Kidney tubule cell (primary cell): ENCODE results near the gene SLC9B1.
A peak's percentile ranks its signal among the peaks of the same experiment; 100 is the strongest.
"Not testable (repeated sequence)": the region's sequence is repeated elsewhere in the genome, so short reads cannot be mapped to it uniquely, and the experiment has no call there.

Experiments used
- DNase-seq: peaks from one replicate; pipeline ENCODE4 v3.0.0-alpha.2; 2018; ENCODE audit warnings: low spot score

Gene SLC9B1

DNA sequence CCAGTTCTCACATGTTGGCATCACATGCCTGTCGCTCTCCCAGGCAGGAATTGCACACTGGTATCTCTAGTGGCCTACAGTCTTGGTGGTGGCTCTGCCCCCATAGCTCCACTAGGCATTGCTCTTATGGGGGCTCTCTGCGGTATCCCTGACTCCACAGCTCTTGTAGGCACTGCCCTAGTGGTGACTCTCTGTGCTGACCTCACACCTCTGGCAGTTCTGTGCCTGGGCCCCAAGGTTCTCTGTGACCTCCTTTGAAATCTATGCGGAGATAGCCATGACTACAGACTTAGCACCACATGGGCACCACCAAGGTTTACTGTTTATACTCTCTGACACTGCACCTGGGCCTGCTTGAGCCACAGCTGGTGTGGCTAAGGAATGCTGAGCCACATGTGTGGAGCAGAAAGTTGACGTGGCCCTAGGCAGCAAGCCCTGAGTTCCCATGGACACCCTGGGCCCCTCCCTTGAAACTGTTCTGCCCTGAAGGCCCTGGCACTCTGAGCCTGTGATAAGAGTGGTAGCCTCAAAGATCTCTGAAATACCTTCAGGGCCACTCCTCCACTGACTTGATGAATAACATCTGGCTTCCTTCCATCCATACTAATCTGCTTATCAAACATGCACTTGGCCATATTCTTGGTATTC is 8.0 kb downstream of the SLC9B1 start:
- DNase-seq, result peak; percentile 65

DNA sequence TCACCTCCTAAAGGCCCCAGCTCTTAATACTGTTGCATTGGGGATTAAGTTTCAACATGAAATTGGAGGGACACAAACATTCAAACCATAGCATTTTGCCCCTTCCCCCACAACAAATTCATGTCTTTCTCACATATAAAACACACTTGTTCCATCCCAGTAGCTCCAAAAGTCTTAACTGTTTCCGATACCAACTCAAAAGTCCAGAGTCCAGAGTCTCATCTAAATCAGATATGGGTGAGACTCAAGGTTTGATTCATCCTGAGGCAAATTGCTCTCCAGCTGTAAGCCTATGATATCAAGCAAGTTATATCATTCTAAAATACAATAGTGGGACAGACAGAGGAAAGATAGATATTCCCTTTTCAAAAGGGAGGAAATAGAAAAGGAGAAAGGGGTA is 8.7 kb downstream of the SLC9B1 start:
- DNase-seq, result no peak

DNA sequence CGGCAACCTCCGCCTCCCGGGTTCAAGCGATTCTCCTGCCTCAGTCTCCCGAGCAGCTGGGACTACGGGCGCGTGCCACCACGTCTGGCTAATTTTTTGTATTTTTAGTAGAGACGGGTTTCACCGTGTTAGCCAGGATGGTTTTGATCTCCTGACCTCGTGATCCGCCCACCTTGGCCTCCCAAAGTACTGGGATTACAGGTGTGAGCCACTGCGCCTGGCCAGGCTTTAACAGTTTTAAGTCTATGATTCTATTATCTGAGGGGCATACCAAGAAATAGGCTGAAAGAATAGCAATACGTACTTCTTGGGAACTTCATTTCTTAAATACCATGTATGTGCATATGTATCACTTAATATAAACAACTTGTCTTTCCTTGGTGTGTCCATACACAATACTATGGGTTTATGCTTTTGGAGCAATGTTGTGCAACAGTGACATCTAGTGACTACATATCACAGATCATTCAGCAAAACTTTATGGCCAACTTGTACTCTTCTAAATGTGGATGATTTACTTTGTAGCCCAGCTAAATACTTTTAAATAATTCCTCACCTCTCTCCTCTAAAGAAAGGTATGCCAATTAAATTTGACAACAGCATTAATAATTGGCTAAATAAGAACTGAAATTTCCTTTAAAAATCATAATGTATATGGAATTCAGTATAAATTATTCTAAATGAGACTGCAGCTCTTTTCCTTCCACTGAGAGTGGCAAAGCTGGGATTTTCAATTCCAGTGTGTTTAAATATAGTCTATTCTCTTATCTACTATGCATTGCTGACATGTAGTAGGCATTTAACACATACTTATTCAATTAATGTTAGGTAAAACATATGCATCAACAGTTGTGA is 10.4 kb downstream of the SLC9B1 start:
- peak; percentile 70 for DNase-seq

DNA sequence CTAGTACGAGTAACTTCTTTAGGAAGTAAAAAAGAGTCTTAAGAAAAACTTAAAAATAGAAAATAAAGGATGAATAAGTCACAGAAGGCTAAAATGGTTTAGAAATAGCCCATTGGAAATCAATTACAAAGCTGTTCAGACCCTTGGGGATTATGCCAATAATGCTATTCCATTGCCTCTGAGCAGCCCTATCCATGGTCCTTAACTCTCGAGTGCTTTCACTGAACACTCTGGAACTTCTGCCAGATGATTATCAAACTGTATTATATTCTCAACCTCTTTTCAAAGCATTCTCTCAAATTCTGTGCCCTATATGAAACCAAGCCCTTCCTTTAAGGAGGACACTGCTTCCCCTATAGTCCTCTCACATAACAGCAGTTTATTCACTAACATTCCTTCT is 17.0 kb downstream of the SLC9B1 start:
- DNase-seq, result no peak

DNA sequence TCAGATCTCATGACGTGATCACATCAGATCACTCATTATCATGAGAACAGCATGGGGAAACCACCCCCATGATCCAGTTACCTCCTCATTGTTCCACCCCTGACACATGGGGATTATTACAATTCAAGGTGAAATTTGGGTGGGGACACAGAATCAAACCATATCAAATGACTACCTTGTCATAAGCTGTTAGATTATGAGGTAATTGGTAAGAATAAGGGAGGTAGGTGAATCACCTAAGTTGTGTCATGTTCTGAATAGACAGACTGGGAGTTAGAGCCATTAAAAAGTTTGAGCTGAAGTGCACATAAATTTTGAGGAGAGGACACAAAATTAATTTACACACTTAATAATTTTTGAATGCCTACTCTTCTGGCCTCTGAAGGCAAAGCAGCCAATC is 24.7 kb downstream of the SLC9B1 start:
- no peak for DNase-seq

DNA sequence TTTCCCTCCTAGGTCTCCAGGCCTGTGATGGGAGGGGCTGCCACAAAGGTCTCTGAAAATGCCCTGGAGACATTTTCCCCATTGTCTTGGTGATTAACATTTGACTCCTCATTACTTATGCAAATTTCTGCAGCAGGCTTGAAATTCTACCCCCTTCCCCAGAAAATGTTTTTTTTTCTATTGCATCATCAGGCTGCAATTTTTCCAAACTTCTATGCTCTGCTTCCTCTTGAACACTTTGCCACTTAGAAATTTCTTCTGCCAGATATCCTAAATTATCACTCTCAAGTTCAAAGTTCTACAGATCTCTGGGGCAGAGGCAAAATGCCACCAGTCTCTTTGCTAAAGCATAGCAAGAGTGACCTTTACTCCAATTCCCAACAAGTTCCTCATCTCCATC is 25.5 kb downstream of the SLC9B1 start:
- DNase-seq, result not testable (repeated sequence)

DNA sequence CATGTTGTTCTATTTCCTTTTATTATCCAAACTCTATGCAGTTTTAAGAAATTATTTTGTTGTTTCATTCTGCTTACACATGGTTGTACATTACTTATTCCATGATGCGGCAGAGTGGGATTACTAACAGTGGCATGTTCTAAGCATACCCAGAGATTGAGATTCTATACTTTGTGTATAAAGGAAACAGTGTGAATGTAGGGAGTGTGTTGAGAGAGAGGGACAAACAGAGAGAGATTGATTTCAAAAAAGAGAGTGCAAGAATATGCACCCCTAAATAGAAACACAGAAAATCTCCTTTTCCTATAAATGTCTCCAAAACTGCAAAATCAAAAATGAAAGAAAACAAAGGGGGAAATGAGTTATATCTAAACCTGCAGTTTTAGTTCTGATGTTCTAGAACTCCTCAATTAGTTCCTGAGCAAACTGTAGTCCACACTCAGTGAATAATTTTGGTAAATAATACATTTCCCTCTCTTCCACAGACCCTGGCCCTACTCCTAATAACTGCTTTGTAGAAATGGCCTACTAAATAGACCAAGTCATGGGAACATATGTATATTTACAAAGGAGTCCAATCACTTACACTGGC is 31.0 kb downstream of the SLC9B1 start:
- DNase-seq, result no peak

DNA sequence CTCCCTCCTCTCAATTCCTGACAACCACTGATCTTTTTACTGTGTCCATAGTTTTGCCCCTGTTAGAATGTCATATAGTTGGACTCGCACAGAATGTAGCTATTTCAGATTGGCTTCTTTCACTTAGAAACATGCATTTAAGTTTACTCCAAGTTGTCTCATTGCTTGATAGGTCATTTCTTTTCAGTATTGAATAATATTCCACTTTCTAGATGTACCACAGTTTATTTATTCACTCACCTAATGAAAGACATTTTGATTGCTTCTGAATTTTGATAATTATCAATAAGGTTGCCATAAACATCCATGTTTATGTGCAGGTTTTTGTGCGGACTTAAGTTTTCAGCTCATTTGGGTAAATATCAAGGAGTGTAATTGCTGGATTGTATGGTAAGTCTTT is 38.5 kb downstream of the SLC9B1 start:
- DNase-seq, result no peak

DNA sequence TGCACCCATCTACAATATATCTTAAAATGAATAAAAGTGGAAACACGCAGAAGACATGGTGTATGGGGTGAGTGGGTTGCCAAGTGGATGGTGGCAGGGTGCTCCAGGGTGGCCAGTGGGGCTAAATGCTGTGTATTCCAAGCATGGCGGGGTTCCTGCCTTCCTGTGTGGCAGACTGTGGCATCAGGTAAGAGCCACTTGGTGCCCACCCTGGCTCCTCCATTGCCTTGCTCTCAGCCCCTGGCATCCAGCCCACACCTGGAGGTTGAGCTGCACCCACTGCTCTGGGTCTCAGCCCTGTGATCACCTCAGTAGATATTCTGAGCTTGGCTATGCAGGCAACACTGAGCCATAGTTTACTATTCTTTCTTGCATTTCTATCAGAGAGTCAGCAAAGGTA is 57.7 kb downstream of the SLC9B1 start:
- DNase-seq, result not testable (repeated sequence)

DNA sequence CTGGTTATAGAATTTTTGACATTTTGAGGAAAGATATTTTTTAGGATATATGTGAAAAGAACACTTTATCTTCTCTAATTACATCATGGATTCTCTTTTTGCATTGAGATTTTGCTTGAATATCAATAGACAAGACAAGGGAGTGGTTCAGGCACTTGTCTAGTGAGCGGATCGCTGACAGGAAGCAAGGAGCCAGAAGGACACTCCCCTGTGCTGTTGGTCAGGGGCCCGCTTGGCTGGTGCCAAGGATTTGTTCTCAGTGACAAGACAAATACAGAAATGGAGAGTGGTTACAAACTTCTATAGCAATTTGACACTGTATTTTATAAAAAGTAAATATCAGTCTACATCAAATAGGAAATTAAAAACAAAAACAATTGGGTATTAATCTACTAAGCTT is 60.0 kb downstream of the SLC9B1 start:
- DNase-seq, result no peak

DNA sequence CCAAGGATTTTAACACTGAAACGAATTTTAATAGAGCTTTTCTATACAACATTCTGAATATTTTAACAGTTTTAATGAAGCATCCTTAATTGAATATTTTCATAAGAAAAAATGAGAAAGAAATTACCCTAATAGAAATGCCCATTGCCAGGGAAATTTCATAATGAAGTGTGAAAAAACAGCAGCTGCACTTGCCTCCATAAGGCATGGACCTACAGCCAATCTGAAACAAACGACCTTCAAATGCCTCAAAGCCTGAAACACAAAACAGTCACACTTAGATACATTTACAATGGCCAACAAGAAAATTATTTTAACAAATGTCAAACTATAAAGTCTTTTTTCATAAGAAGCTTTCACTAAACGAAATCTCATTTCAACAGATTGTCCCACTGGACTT is 74.4 kb downstream of the SLC9B1 start:
- no peak for DNase-seq

DNA sequence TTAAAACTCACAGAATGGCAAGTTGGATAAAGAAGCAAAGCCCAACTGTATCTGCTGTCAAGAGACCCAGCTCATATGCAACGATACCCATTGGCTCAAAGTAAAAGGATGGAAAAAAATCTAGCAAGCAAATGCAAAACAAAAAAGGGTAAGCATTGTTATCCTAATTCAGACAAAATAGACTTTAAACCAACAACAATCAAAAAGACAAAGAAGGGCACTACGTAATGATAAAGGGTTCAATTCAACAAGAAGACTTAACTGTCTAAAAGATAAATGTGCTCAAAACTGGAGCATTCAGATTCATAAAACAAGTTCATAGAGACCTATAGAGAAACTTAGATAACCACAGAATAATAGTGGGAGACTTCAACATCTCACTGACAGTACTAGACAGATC is 81.4 kb downstream of the SLC9B1 start:
- DNase-seq, result not testable (repeated sequence)

DNA sequence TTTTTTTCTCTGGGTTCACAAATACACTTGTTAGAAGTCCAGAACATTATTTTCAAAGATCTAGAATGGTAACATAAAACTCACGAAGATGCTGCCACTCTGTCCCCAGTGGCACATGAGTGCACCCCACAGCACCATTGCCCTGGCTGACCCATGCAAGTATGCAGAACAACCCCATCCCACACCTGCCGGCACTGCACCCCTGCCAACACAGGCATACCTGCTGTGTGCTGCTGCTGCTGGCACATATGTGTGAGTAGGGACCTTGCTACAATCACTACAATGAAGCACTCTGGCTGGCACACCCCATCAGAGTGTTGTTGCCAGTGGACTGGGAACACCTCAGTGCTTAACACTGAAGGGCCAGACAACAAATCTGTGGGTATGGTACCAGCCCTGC is 83.8 kb downstream of the SLC9B1 start:
- DNase-seq, result no peak

DNA sequence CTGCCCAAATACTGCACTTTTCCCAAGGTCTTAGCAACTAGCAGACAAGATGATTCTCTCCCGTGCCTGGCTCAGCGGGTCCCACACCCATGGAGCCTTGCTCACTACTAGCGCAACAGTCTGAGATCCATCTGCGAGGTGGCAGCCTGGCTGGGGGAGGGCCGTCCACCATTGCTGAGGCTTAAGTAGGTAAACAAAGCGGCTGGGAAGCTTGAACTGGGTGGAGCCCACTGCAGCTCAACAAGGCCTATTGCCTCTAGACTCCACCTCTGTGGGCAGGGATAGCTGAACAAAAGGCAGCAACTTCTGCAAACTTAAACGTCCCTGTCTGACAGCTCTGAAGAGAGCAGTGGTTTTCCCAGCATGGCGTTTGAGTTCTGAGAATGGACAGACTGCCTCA is 99.8 kb downstream of the SLC9B1 start:
- DNase-seq, result not testable (repeated sequence)

DNA sequence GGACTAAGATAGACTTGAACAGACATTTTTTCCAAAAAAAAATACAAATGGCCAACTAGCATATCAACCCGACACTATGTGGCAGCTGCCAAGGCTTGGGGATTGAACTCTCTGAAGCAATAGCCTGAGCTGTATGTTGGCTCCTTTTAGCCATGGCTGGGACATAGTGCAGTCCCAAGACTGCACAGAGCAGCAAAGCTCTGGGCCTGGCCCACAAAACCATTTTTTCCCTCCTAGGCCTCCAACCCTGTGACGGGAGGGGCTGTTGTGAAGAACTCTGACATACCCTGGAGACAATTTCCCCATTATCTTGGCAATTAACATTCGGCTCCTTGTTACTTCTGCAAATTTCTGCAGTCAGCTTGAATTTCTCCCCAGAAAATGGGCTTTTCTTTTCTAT is 100.6 kb downstream of the SLC9B1 start:
- no peak for DNase-seq

DNA sequence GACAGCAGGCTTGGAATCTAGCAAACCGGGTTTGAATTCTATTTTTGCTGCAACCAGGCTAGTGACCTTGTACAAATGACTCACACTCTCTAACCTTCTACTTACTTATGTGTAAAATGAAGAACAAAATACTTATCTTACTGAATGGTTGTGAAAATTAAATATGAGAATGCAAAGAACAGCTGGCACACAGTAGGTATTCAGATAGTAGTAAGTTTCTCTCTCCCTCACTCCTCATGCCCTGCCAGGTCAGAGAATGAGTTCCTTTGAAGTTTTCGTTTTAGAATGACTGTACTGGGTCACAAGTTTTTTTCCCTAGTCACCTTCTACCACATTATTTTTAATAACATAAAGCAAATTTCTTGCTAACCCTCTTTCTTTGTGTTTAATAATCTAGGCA is 117.7 kb downstream of the SLC9B1 start:
- no peak for DNase-seq

DNA sequence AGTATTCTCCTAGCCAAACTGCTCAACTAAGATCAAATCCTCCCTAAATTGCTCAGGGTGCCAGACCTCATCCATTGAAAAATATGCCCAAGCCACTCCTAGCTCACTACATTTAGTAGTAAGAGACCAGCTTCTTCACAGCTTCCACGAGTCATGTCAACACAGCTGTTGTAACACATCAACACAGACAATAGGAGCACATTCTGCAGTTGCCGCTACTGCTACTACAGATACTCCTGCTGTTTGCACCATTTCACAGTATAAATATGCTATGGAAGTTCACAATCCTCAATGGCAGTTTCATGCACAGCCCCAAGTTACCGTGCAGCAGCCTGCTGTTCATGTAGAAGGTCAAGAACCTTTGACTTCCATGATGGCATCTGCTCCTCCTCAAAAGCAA is 121.9 kb downstream of the SLC9B1 start:
- not testable (repeated sequence) for DNase-seq

DNA sequence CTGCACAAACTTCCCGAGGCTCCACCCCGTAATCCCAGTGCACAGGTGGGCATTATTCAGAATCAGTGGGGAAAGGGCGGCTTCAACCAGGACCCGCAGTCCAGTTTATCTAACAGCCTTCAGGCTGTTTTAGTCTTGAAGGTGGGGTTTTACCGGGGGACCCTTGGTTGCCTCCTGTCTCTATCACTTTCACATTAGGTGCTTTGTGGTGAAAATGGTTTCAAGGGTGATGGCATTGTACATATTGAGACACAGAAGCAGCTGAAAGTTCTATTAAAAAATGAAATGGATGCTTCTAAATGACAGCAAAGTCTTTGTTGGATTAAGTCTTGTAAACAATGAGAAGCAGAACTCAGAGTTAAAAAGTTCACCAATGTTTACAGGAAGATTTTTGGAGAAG is 123.0 kb downstream of the SLC9B1 start:
- not testable (repeated sequence) for DNase-seq

DNA sequence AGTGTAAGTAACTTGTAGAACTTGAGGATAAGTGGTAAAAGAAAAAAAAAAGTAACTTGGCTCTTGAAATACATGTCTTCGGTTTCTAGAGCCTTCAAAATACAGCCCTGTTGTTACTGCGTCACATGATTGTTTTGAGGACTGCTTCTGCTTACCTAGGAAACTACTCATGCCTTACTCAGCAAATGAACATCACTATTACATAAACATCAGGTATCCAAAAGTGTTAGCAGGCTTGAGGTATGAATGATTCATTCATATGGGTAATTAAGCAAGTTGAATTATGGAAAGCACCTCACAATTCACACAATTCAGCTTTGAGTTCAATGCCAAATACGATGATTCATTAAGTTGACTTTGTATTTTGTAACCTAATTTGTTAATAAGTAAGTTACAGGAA is 129.6 kb downstream of the SLC9B1 start:
- peak; percentile 82 for DNase-seq

DNA sequence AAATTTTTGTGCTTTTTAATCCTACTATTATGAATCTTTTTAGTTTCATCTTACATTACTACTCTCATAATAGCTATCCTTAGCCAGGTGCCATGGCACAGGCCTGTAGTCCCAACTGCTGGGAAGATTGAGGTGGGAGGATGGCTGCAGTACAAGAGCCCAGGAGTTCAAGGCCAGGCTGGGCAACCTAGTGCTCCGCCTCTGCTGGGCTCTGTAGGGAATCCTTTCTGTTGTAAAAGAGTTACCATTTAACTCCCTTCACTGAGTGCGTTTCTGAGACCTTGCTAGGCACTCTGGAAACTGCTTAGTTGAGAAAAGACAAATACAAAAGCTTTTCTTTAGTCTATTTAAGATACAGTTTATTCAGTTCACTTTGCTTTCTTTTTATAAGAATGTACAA is 130.9 kb downstream of the SLC9B1 start:
- DNase-seq, result not testable (repeated sequence)

DNA sequence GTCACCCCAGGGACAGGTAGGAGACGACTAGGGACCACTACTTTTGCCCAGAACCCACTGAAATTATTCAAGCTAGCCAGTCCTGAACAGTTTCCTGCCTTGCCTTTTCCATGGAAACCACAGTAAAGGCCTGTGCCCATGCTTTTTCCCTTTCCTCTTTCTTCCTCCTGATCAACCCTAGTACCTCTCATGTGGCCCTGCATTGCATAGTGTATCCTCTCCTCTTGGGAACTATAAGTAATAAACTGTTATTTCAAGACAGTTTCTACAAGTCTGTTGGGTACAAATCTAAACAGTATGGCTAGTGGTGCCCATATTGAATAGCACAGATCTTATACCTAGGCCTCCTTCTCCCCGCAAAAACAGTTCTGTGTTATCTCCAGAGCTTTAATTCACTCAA is 136.2 kb downstream of the SLC9B1 start:
- DNase-seq, result no peak

DNA sequence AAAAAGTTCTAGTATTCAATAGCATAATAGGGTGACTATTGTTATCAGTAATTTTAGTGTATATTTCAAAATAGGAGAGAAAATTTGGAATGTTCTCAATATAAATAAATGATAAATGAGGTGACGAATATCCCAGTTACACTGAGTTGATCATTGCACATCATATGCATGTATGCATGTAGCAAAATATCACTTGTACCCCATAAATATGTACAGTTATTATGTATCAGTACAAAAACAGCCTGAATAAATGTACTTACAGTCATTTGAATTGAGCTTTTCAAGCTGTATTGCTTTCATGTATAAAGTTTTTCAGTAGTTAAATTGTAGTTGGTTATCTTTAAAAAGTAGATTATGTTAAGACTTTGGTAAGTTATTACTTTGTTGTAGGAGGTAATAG is 138.2 kb downstream of the SLC9B1 start:
- DNase-seq, result no peak

DNA sequence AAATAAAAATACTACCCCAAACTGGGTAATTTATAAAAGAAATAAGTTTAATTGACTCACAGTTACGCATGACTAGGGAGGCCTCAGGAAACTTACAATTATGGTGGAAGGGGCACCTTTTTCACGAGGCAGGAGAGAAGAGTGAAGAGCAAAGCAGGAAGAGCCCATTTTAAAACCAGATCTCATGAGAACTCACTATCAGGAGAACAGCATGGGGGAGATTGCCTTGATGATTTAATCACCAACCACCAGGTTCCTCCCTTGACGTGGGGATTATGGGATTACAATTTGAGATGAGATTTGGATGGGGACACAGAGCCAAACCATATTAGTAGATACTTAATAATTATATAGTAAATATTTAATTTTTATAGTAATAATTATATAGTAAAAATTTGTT is 140.6 kb downstream of the SLC9B1 start:
- no peak for DNase-seq
